Spleen (tissue), 11 donors: Measurements from ENCODE around the gene ANKRD13B. TPM values are rescaled to one million over a fixed set of nuclear protein-coding genes. Genes with fewer than 3 reads are reported as not detected.

Source experiments
- DNase-seq: peaks from one replicate; pipeline ENCODE4 v3.0.0-alpha.2; 2020
- H3K27ac ChIP-seq, 8 donors: fragments of 200-600 bp; sonication (generic) in 7 of 8; 1 replicate in 4 of 8; 2 replicates in 4 of 8; pipeline versions ENCODE4 v1.5.0 to v1.8.0; 2016 to 2021; ENCODE audit warnings: inconsistent platforms in 4 of 8, mild to moderate bottlenecking in 4 of 8, moderate library complexity in 1 of 8
- H3K27me3 ChIP-seq, 7 donors: fragments of 200-600 bp; sonication (generic) in 6 of 7; replicated peaks in 1 of 7; 1 replicate in 4 of 7; 2 replicates in 3 of 7; pipeline versions ENCODE4 v1.5.0 to v1.8.0; 2016 to 2021; ENCODE audit warnings: inconsistent platforms in 3 of 7, mild to moderate bottlenecking in 1 of 7
- H3K36me3 ChIP-seq, 6 donors: fragments of 200-600 bp; sonication (generic) in 5 of 6; 1 replicate in 4 of 6; 2 replicates in 2 of 6; pipeline versions ENCODE4 v1.5.0 to v1.8.0; 2016 to 2021; ENCODE audit warnings: inconsistent platforms in 2 of 6
- H3K4me1 ChIP-seq, 6 donors: fragments of 200-600 bp; sonication (generic) in 5 of 6; 1 replicate in 3 of 6; 2 replicates in 3 of 6; pipeline versions ENCODE4 v1.5.0 to v1.8.0; 2016 to 2021; ENCODE audit warnings: inconsistent platforms in 3 of 6
- H3K4me3 ChIP-seq, 8 donors: fragments of 200-600 bp; sonication (generic) in 7 of 8; 1 replicate in 4 of 8; 2 replicates in 4 of 8; pipeline versions ENCODE4 v1.5.0 to v1.8.0; 2016 to 2021; ENCODE audit warnings: inconsistent platforms in 4 of 8, mild to moderate bottlenecking in 4 of 8, moderate library complexity in 2 of 8
- H3K9me3 ChIP-seq, 8 donors: fragments of 200-600 bp; sonication (generic) in 7 of 8; 1 replicate in 4 of 8; 2 replicates in 4 of 8; pipeline versions ENCODE4 v1.5.0 to v1.8.0; 2016 to 2021; ENCODE audit warnings: inconsistent platforms in 4 of 8
- CTCF ChIP-seq, 11 experiments: fragments of 200-600 bp in 7 of 11; fragments of 450-650 bp in 4 of 11; sonication (generic) in 4 of 11; IDR thresholded peaks in 8 of 11; conservative IDR thresholded peaks in 3 of 11; 1 replicate in 7 of 11; 2 replicates in 4 of 11; pipeline versions ENCODE4 v1.4.0 to v1.8.0; 2016 to 2021; ENCODE audit warnings: antibody characterized with exemption in 11 of 11, inconsistent platforms in 4 of 11, mild to moderate bottlenecking in 1 of 11
- POLR2A ChIP-seq, 3 donors: fragments of 450-650 bp; IDR thresholded peaks; one replicate each; pipeline ENCODE4 v1.5.1; 2017; ENCODE audit warnings: antibody characterized with exemption in 3 of 3, mild to moderate bottlenecking in 1 of 3
- POLR2AphosphoS5 ChIP-seq, 3 donors: sonication (generic); formaldehyde crosslinking; IDR thresholded peaks; one replicate each; pipeline ENCODE4 v1.5.1; 2017; ENCODE audit warnings: antibody characterized with exemption in 3 of 3
- WGBS, 5 donors: extraction: QIAGEN DNeasy Blood & Tissue Kit in 3 of 5; methylation state at CpG; one replicate each; pipeline versions ENCODE4 v1.1.5 to v1.1.7; 2013 to 2018; 5-methylcytosine and 5-hydroxymethylcytosine counted together
- intact Hi-C: fragments of 100-400 bp; cut with DNase I; formaldehyde crosslinking; loops from one replicate; pipeline ENCODE4 v1.15.0; 2023; ENCODE audit warnings: low total_unique reads
- polyA plus RNA-seq, 3 donors: library from polyadenylated mRNA; stranded (reverse); fragments of 200-250 nt; gene quantifications; one replicate each; pipeline ENCODE4 v1.2.1, GENCODE V29; 2013
- total RNA-seq, 7 donors: library from RNA; depleted of rRNA in 3 of 7; stranded (reverse); fragments of >200 nt in 3 of 7; fragmentation: NEBNext Ultra II Directional in 4 of 7; extraction: Animal tissue kit (Norgen Biotek cat#: 25700) in 4 of 7; gene quantifications; one replicate each; pipeline versions ENCODE4 v1.1.0 to v1.2.1, GENCODE V29; 2016 to 2021
- donor health status: healthy with polysubstance abuse.
- donor health status: DM: no; HTN: no; CAD: no; lungs with moderate emphysema.
- donor health status: DM: no; HTN: no; CAD: no.
- donor health status: Bipolar disorder and iron deficiency.
- donor health status: healthy.
- donor health status: DM: no; HTN: no; CAD: no.
- donor health status: DM: yes; HTN: yes; CAD: no.

The ANKRD13B gene
- total and polyA plus RNA-seq, 10 donors = 0.85 to 5.5 (median 2.5) TPM

- intact Hi-C loops = no loop called here
- no peak for DNase-seq
- Histone ChIP-seq H3K4me1 (peaks cover 0 to 1% (median 0%) of the 10 kb centered on the region in 6 donors), H3K9me3 (no peaks in the 10 kb centered on the region), H3K27ac (no peak overlapping the region), H3K4me3 (no peak overlapping the region), H3K27me3 (no peaks in the 10 kb centered on the region), H3K36me3 (peaks cover 4 to 87% (median 41%) of the 10 kb centered on the region in 6 donors)
- TF ChIP-seq POLR2AphosphoS5 (IDR thresholded peaks at IDR 0.05) (no peak), CTCF (IDR thresholded peaks at IDR 0.05 in 8 of 11, conservative IDR thresholded peaks at IDR 0.05 in 3 of 11) (no peak), POLR2A (IDR thresholded peaks at IDR 0.05) (no peak)
- 81 to 96% (median 91%) methylated on average over 2 of the region's 2 CpGs for WGBS, 5 donors
Observed at GRCh38 chr17:29628644-29629043, 35.7 kb downstream of the ANKRD13B start.

- TF ChIP-seq POLR2A (IDR thresholded peaks at IDR 0.05) (no peak), CTCF (IDR thresholded peaks at IDR 0.05 in 8 of 11, conservative IDR thresholded peaks at IDR 0.05 in 3 of 11) (no peak), POLR2AphosphoS5 (IDR thresholded peaks at IDR 0.05) (no peak)
- no peak for DNase-seq
- Histone ChIP-seq H3K9me3 (no peaks in the 10 kb centered on the region), H3K27me3 (no peaks in the 10 kb centered on the region), H3K27ac (no peak overlapping the region), H3K4me3 (no peak overlapping the region), H3K36me3 (peaks cover 7 to 99% (median 52%) of the 10 kb centered on the region in 6 donors), H3K4me1 (no peaks in the 10 kb centered on the region)
- intact Hi-C loops = no loop called here
- 73 to 83% (median 74%) methylated on average over 2 of the region's 2 CpGs for WGBS, 5 donors
Observed at GRCh38 chr17:29629839-29630238, 36.9 kb downstream of the ANKRD13B start.

GRCh38 chr17:29630630-29631193 lies 37.8 kb downstream of the ANKRD13B start:
- Histone ChIP-seq H3K4me1 (no peaks in the 10 kb centered on the region), H3K9me3 (no peaks in the 10 kb centered on the region), H3K27ac (no peak overlapping the region), H3K27me3 (no peaks in the 10 kb centered on the region), H3K36me3 (peaks cover 7 to 100% (median 58%) of the 10 kb centered on the region in 6 donors), H3K4me3 (no peak overlapping the region)
- 87 to 94% (median 92%) methylated on average over 6 of the region's 6 CpGs for WGBS, 5 donors
- DNase-seq = no peak
- TF ChIP-seq POLR2A (IDR thresholded peaks at IDR 0.05) (no peak), POLR2AphosphoS5 (IDR thresholded peaks at IDR 0.05) (no peak), CTCF (IDR thresholded peaks at IDR 0.05 in 8 of 11, conservative IDR thresholded peaks at IDR 0.05 in 3 of 11) (no peak)
- intact Hi-C loops = no loop called here

GRCh38 chr17:29633886-29634285 lies 41.0 kb downstream of the ANKRD13B start:
- intact Hi-C loops = no loop called here
- peaks cover 0 to 19% (median 0%) of the 10 kb centered on the region in 6 donors for H3K4me1 ChIP-seq
- TF ChIP-seq POLR2AphosphoS5 (IDR thresholded peaks at IDR 0.05) (peak in 1 of 3 donors; percentile 11), CTCF (IDR thresholded peaks at IDR 0.05 in 8 of 11, conservative IDR thresholded peaks at IDR 0.05 in 3 of 11) (no peak)
- no peaks in the 10 kb centered on the region for H3K9me3 ChIP-seq
- 93 to 97% (median 94%) methylated on average over 3 of the region's 3 CpGs for WGBS, 5 donors
- H3K4me3 ChIP-seq = no peak overlapping the region
- H3K27me3 ChIP-seq = no peaks in the 10 kb centered on the region
- no peak overlapping the region for H3K27ac ChIP-seq
- DNase-seq = no peak
- peaks cover 7 to 97% (median 72%) of the 10 kb centered on the region in 6 donors for H3K36me3 ChIP-seq
